ENCODE data around the gene GNG13. TPM values are rescaled to one million over a fixed set of nuclear protein-coding genes. Genes with fewer than 3 reads are reported as not detected.
"Not testable (repeated sequence)": the region's sequence is repeated elsewhere in the genome, so short reads cannot be mapped to it uniquely, and the experiment has no call there.

Gene GNG13
- total RNA-seq, 1 donor from 2014 or later, result not detected

DNA sequence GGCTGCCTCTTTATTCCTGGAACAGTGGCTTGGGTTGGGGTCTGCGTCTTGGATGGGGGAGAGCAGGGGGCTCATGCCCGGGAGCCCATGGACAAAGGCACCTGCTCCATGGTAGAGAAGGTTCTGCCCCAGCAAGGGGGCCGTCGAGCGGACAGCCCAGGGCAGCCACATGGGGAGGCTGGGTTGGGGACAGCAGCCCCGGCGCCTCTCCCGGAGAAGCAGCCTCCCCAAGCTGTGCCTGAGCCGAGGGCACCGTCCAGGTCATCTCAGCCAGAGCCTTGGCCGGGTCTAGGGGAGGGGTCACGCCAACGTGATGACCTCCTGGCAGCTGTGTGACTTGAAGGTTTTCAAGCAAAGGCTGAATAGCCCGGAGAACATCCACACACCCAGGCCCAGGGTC, 32.9 kb upstream of the GNG13 start:
- intact Hi-C loops (cut with DNase I), result no loop called here
- ATAC-seq (ENCODE audit: poor library complexity), result no peak

DNA sequence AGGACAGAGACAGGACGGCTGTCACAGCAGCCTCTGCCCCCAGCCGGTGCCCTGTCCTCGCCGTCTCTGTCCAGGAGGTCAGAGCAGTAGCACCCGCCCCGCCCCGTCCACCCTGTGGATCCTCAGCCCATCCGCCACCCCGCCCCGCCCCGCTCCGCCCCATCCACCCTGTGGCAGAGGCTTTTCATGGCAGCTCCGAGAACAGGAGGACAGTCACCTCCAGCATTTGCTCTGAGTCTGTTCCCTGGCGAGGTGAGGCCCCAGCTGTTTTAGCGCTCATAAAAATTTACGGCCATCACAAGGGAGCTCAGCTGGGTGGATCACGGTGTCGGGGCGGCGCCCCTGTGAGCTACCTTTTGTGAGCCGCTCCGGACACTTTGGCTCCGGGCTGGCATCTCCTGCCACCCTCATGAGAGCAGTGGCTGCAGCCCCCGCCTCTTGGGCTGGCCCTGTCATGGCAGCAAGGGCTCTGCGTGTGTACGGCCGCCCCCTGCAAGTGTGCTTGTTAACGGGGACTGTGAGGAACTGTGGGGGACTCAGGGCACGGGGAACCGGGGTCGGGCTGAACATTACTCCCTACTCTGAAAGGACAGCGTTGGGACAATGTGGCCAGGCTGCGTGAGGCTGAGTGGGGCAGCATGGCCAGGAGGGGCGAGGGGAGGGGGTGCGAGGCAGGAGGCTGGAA, 32.3 kb upstream of the GNG13 start:
- no peak for DNase-seq
- no peak for ATAC-seq (ENCODE audit: poor library complexity)
- intact Hi-C loops (cut with DNase I), result no loop called here

More for the DNA sequence above, 32.9 kb upstream of the GNG13 start:
- no peak for DNase-seq

DNA sequence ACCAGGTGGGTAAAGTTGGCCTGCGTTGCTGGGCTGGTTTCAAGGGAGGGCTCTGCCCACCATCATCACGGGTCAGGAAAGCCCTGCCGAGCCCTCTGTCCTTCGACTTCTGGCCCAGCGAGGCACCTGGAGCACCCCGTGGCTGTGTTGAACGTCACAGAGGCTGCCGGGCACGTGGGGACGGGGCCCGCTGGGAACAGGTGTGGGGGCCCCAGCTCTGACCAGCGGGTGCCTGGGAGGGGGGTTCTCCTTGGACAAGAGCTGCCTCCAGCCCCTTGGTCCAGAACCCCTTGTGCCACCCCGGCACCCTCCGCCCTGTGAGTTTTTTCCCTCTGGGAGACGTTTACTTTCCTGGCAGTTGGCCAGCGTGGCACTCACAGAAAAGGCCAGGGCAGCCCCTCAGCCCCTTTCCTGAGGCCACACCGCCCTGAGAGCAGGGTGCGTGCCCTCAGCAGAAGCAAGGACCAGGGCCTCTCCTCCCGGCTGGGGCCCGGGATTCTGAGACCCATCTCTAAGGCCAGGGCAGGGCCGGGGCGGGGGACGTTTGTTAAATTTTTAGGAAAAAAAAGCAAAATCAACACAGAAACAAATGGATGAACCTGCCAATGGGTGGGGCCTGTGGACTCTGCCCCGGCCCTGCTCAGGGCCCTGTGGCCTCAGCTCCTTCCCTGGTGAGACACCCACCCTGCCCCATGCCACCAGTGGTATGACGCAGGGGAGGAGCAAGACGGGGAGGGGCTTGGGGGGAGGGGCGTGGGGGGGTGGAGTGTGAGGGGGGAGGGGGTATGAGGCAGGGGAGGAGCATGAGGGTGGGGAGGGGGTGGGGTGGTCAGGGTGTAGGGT, 31.3 kb upstream of the GNG13 start:
- ATAC-seq (ENCODE audit: poor library complexity), result no peak
- DNase-seq, result no peak
- intact Hi-C loops (cut with DNase I), result no loop called here

DNA sequence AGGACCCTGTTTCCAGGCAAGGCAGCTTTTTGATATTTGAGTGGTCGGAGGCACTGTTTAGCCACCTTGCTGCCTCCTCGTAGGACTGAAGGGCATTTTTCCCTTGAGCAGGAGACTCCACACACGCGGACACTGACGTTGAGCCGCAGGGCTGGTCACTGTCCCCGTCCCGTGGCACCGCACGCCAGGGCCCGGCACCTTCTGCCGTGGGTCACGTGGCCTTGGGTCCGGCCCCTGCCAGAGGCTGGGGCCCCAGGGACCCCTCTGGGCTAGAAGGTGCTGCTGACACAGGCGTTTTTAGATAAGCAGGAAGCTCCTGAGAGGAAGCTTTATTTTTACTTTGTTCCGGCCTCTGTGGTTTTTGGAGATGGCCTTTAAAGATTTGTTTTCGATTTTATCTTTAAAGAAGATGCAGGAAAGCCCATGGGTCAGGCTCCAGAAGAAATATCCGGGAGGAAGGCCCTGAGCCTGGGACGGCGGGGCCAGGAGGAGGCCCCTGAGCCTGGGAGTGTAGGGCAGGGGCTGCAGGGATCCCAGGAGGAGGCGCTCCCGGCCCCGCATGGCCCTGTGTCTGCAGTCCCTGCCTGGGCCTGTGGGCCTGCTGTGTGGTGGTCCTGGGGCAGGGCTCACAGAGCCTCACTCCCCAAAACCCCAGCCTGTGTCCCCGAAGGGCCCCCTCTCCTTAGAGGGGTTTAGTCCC, 30.5 kb upstream of the GNG13 start:
- no peak for DNase-seq
- intact Hi-C loops (cut with DNase I), result no loop called here

DNA sequence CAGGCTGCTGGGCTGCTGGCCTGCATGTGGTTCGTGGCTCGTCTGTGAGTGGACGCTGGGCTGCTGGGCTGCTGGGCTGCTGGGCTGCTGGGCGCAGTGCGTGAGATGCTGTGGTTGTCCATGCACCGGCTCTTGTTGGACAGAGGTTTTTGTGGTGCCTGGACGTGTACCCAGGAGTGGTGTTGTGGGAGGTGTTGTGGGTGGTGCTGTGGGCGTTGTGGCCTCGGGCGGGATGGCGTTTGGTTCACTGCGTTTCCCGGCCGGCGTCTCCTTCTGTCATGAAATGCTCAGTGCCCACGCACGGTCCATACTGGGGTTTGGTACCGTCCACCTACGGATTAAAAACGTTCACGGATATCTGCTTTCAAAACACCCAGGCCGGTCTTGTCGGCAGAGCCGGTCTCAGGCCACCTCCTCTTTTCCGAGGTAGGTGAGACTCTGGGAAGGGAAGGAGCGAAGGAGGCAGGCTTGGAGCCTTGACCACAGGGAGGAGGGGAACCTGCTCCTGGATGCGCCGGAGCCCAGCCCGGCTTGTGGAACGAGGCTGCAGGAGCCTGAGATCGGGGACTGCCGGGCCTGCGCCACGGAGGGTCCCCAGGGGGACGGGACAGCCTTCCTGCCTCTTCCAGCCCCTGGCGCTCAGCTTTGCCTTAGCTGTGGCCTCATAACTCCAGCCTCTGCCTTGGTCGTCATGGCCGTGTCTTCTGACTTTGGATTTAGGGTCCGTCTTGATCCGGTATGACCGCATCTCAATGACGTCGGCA, 29.8 kb upstream of the GNG13 start:
- intact Hi-C loops (cut with DNase I), result no loop called here
- no peak for ATAC-seq (ENCODE audit: poor library complexity)
- DNase-seq, result no peak

More for the DNA sequence above, 30.5 kb upstream of the GNG13 start:
- ATAC-seq (ENCODE audit: poor library complexity), result no peak

DNA sequence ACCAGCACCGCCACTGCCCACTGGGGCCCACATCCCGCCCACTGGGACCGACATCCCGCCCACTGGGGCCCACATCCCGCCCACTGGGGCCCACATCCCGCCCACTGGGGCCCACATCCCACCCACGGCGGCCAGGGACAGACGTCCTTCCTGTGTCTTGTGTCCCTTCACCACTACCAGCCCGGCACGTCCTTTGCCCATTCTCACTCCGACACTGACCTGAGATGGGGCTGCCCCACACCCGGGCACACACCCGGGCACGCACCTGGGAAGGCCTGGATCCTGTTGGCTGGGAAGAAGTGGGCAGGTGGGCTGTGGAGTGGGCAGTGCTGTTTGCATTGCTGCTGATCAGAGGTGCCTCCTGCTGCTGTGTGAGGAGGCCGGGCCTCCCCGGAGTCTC, 28.4 kb upstream of the GNG13 start:
- ATAC-seq (ENCODE audit: poor library complexity) (no peak), DNase-seq (no peak)
- intact Hi-C loops (cut with DNase I), result no loop called here

DNA sequence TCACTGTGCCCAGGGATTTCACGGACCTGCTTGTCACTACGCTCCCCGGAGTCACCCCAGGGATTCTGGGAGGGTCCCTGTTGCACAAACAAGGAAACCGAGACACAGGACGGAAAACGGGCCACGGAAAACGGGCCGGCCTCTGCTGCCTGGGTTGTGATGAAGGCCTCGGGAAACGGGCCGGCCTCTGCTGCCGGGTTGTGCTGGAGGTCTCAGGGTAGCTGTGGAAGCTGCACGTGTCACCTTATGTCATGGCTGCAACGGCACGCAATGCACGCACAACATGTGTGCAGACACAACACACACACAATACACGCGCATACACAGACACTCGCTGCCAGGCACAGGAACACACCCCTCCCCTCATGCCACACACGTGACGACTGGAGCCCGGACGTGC, 27.0 kb upstream of the GNG13 start:
- DNase-seq, result no peak
- intact Hi-C loops (cut with DNase I), result no loop called here
- no peak for ATAC-seq (ENCODE audit: poor library complexity)

DNA sequence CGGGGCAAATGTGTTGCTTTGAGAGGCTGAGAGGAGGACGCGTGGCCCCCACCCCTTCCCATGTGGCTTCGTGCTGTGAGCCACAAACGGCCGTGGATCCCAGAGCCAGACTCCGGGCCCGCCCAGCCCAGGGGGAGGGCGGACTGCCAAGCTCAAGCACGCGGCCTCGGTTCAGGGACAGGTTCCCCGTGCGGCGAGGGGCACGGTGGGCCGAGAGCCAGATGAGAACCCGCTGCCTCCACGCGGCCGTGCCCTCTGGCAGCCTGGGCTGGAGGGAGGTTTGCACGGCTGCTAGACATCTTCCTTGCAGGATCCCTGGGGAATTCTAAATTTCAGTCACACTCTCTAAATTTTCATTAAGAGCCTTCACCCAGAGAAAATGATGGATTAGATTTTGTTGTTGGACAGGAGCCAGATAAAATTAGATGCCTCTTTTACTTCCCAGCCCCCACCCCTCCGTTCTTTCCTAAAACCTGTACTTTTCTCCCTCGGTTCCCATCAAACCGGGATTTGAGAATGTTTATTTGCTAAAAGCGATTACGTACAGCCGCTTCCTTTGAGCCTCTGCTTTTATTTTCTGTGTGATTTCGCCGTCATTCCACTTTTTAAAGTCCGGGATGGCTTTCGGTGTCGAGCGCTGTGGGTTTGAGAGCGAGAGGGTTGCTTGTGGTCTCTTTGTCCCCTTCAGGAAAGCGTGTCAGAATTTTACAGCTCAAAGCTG, 25.0 kb upstream of the GNG13 start:
- intact Hi-C loops (cut with DNase I), result no loop called here
- DNase-seq (no peak), ATAC-seq (ENCODE audit: poor library complexity) (no peak)

DNA sequence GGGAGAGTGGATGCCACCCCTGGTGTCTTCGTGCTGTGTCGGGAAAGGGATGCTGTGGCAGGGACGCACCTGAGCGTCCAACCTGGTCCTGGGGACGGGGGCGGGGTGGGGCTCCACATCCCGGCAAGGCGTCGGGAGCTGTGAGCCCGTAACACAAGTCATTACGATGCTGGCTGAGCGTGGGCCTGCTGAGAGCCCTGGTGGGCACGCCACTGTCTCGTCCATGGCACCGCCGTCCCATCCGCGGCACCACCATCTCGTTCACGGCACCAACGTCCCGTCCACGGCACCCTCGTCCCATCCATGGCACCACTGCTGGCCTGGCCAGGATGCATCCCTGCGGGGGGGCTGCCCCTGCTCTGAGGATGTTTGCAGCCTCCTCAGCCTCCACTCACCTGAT, 24.1 kb upstream of the GNG13 start:
- ATAC-seq (ENCODE audit: poor library complexity), result no peak
- intact Hi-C loops (cut with DNase I), result no loop called here

DNA sequence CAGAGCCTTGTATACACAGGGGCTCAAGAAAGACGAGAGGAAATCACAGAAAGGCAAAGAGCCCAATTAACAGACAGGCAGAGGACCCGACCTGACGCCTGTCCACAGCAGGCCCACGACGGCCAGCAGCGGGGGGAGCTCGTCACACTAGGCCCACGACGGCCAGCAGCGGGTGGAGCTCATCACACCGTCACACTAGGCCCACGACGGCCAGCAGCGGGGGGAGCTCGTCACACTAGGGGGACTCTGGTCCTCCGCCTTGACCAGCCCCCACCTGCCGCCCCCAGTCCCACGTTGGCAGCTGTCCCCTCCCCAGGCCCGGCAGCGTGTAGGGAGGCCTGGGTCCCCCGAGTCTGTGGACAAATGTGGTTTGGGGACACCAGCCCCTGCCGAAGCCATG, 23.7 kb upstream of the GNG13 start:
- DNase-seq (no peak), ATAC-seq (ENCODE audit: poor library complexity) (no peak)
- intact Hi-C loops (cut with DNase I), result no loop called here

More for the DNA sequence above, 24.1 kb upstream of the GNG13 start:
- no peak for DNase-seq

DNA sequence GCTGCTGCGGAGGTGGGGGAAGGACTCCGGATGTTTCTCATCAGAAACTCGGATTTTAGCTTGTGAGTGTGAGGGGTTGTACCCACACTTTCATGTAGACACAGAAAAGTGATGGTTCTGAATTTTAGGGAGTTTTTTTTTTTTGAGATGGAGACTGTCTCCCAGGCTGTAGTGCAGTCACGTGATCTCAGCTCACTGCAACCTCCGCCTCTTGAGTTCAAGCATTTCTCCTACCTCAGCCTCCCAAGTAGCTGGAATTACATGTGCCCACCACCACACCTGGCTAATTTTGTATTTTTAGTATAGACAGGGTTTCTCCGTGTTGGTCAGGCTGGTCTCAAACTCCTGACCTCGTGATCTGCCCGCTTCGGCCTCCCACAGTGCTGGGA, 22.4 kb upstream of the GNG13 start:
- ATAC-seq (ENCODE audit: poor library complexity) (no peak), DNase-seq (no peak)
- intact Hi-C loops (cut with DNase I), result no loop called here

DNA sequence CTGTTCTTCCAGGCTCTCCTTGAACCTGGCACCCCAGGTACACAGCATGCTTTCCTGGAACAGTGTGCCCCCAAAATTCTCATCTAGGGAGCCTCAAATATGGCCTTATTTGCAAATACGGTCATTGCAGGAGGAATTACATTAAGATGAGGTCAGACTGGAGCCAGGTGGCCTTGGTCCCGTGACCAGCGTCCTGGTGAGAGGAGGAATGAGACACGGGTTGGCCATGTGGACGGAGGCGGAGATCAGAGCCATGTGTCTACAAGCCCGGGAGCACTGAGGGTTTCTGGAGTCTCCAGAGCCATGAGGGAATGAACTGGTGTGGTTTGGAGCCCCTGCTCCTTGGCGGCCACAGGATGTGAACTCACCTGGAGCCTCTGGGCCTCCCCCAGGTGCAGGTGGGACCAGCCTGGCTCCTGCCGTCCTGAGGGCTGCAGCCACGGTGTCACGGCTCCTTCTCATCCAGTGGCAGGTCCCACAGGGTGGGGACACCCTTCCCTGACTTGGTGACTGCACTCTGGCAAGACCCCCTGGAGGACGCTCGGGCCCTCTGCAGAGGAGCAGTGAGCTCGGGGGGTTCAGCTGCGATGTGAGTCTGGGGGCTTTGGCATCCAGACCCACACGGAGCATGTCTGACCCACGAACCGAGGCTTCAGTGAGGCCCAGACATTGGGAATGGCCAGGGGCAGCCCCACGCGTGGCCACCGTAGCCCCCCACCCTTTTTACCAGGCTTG, 21.8 kb upstream of the GNG13 start:
- ATAC-seq (ENCODE audit: poor library complexity), result no peak
- DNase-seq, result no peak
- intact Hi-C loops (cut with DNase I), result no loop called here

DNA sequence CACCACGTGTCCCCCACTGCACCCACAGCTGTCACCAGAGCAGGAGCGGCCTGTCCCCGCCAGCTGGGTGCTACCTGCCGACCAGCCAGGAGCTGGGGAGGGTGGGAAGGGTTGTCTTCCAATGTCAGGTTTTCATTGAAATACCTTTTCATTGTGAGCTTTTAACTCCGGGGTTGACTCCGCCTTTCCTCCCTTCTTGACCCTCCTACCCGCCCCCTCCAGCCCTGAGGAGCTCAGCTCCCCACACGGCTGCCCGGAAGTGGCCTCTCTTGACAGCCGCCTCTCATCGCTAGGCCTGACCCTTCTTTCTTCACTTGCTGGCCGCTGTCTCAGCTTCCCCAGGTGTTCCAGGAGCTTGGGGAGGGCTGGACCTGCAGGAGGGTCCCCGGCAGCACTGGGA, 21.2 kb upstream of the GNG13 start:
- intact Hi-C loops (cut with DNase I), result no loop called here
- no peak for DNase-seq
- no peak for ATAC-seq (ENCODE audit: poor library complexity)

DNA sequence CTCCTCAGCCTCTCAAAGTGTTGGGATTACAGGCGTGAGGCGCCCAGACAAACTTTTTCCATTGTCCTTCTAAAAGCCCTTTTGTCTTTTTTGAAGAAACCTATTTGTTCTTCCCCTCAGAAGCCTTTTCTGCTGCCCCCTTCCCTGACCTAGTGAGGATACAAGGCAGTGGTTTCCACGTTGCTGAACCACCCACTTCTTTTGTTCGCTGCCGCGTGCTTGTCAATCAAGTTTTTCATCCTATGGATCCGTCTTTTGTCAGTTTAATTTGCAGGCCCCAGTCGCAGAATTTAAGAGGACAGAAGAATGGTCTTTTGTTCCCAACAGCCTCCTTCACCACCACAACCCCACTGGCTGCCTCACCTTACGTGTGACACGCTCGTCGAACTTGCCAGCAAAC, 20.2 kb upstream of the GNG13 start:
- intact Hi-C loops (cut with DNase I), result no loop called here
- DNase-seq (no peak), ATAC-seq (ENCODE audit: poor library complexity) (no peak)

DNA sequence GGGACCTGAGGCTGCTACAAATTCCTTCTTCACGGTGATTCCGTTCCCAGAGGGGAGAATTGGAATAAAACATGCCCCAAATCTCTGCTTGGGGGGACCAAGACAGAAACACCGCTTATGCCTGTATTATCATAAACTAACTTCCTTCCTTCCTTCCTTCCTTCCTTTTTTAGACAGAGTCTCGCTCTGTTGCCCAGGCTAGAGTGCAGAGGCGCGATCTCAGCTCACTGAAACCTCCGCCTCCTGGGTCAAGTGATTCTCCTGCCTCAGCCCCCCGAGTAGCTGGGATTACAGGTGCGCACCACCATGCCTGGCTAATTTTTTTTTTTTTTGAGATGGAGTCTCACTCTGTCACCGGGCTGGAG, 19.5 kb upstream of the GNG13 start:
- DNase-seq; intact Hi-C loops (cut with DNase I); ATAC-seq (ENCODE audit: poor library complexity): not testable (repeated sequence)

DNA sequence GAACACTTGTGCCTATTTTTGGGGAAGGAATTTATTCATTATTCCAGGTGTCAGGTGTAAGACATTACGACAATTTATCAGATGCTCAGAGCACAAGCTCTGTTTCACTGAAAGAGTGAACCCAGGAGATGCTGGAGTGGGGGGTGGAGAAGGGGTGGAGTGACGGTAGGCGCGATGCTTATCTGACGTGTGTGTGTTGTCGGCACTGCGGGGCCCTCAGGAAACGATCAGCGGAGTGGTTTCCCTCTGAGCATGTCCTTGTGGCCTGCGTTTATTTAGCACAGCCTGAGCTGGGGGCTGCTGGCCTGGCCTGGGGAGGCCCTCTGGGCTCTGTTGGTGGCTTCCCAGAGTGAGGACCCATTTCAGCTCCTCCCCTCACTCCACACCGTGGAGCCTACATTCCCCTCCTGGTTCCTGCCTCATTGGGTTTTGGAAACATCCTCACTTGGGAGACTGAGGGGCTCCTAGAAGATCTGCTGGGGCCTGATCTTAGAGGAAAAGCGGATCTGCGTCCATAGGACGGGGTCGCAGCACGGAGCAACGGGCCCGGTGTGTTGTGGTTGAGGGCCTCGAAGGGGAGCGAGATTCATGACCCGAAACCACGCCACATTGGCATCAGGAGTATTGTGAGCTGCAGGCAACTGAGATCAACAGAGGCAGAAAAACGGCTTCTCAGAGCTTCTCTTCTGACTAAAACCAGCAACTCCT, 19.0 kb upstream of the GNG13 start:
- DNase-seq (no peak), ATAC-seq (ENCODE audit: poor library complexity) (no peak)
- intact Hi-C loops (cut with DNase I), result no loop called here

DNA sequence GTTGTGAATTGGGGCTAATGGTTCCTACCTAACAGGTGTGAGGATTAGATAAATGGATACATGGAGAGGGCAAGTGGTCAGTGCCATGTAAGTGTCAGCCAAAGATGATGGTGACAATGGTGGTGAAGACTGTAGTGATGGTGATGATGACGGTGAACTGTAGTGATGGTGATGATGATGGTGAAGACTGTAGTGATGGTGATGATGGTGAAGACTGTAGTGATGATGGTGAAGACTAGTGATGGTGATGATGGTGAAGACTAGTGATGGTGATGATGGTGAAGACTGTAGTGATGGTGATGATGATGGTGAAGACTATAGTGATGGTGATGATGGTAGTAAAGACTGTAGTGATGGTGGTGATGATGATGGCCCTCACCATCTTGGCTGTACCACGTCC, 18.1 kb upstream of the GNG13 start:
- DNase-seq (no peak), ATAC-seq (ENCODE audit: poor library complexity) (no peak)
- intact Hi-C loops (cut with DNase I), result no loop called here

Data from Right ventricle myocardium superior (tissue), 1 donor.